Left hindlimb (tissue), 1 donor: ENCODE data around the gene ACTN2.

ENCODE experiments used
- DNase-seq: peaks from one replicate; pipeline ENCODE4 v3.0.0-alpha.2; 2018

Gene ACTN2

DNA sequence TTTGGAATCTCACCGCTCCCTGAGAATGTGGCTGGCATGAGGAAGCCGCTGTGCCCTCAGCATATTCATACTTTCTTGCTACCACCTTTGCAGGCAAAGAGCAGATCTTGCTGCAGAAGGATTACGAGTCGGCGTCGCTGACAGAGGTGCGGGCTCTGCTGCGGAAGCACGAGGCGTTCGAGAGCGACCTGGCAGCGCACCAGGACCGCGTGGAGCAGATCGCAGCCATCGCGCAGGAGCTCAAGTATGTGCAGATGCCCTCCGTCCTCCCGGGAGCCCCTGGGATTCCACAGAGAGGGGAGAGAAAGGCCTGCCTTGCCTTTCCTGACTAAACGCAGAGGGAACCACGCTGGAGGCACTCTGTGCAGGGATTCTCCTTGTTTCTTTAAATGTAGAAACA lies 58.2 kb downstream of the ACTN2 start:
- DNase-seq = no peak

DNA sequence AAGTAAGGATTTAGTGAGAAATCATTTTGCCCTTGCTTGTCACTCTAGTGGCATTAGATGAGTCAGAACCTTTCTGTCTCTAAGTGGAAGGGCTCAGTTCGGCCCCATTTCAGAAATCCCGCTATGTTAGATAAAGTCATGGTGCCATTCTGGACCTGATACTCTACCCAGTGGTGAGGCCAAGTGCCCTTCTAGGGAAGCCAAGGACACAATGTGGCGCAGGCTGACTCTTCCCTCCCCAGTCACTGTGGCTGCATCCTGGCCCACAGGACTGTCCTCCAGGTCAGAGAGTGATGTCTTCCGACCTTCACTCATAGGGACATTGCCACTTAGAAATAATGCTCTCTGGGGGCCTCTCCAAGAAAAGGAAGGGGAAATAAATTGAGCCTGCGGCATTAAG lies 60.5 kb downstream of the ACTN2 start:
- no peak for DNase-seq

DNA sequence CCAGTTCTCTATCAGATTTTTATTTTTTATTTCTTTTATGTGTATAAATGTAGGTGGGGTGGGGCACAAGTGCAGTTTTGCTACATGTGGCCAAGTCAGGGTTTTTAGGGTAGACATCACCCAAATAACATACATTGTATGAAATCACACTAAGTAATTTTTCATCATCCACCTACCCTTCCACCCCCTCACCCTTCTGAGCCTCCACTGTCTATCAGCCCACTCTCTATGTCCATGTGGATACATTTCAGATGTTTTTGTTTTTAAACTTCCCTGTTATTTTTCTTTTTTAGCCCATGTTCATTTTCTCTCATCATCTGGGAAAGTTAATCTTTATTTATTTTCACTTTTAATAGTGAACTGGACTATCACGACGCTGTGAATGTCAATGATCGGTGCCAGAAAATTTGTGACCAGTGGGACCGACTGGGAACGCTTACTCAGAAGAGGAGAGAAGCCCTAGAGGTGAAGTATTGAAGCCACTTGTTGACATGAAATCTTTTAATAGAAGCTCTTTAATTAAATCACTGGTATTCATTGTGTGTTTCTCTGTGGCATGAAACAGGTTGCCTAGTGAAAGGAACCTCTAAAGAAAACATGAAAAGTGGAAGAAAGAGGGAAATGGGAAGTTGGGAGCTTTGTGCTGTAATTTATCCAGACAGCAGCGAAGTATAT lies 61.1 kb downstream of the ACTN2 start:
- no peak for DNase-seq

- no peak for DNase-seq
Observed at GRCh38 chr1:236748268-236748870, 62.1 kb downstream of the ACTN2 start.

DNA sequence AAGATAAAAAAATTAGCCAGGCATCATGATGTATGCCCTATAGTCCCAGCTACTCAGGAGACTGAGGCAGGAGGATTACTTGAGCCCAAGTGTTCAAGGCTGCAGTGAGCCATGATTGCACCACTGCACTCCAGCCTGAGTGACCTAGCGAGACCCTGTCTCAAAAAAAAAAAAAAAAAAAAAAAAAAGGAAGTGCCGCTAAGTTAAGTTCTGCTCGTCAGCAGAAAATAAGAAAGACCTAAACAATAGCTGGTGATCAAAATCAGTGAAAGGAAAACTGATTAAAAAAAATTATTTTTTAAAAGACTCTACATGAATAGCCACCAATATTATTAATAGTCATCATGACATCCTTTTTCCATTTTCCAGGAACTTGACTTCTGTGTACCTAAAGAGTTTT lies 64.6 kb downstream of the ACTN2 start:
- no peak for DNase-seq

- no peak for DNase-seq
Observed at GRCh38 chr1:236751385-236751784, 65.1 kb downstream of the ACTN2 start.

DNA sequence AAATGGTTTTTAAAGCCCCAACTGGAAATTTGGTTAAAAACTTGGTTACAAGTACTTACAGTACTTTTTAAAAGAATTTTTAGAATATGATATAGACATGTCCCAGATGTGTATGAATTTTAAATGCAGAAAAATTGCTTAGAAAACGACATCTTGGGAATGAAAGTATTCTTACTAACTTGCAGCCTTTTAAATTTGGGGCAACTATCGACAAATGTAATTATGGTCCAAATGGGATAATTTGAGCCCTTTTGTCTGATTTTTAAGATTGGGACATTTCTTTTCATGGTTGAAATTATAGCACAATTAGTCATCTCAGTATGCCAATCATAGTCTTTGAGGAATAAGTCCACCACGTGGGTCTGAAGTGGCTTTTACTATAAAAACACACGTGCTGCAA lies 65.6 kb downstream of the ACTN2 start:
- no peak for DNase-seq

DNA sequence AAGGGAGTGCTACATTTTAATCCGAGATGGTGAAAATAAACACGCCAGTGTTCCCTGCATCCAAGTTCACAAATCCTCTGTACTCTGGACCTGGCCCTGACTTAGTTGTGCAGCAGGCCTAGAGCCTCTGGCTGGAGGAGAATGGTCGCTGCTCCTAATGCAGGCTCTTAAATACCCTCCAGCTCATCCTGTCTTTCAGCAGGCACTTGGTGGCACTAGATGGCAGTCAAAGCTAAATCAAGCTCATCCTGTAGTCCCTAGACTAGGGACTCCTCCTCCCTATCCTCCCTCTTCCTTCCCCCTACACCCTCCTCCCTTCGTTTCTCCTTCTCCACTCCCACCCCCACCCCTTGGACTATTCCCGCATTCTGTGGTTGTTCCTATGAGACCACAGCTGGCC lies 67.2 kb downstream of the ACTN2 start:
- DNase-seq = no peak

DNA sequence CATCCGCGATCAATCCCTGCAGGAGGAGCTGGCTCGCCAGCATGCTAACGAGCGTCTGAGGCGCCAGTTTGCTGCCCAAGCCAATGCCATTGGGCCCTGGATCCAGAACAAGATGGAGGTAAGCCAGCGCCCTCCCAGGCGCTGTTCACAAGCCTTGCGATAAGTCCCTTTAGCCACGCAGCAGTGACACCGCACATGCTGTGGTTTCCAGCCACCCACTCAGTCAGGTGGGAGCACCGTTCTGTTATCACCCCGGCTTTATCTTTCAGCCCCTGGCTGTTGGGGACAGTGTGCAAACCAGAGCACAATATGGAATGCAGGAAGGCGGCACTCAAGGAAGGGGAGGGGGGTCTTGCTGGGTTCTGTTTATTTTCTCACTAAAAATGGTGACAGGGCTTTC lies 67.7 kb downstream of the ACTN2 start:
- DNase-seq = no peak

GRCh38 chr1:236754525-236755210 lies 68.4 kb downstream of the ACTN2 start:
- no peak for DNase-seq

- no peak for DNase-seq
Observed at GRCh38 chr1:236757640-236758039, 71.3 kb downstream of the ACTN2 start.

GRCh38 chr1:236759252-236759859 lies 73.1 kb downstream of the ACTN2 start:
- no peak for DNase-seq

- DNase-seq = no peak
Observed at GRCh38 chr1:236760480-236760879, 74.2 kb downstream of the ACTN2 start.

DNA sequence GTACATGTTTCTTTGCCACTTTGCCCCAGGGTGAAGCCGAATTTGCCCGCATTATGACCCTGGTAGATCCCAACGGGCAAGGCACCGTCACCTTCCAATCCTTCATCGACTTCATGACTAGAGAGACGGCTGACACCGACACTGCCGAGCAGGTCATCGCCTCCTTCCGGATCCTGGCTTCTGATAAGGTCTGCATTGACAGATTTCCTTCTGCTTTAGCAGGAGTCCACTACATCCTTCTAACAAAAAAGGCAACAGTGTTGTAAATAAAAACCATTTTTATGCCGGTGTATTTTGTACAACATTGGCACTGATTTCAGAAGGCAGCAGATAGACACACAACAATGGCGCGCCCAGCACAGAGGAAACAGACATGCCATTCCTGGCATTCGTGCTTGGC lies 74.7 kb downstream of the ACTN2 start:
- no peak for DNase-seq

DNA sequence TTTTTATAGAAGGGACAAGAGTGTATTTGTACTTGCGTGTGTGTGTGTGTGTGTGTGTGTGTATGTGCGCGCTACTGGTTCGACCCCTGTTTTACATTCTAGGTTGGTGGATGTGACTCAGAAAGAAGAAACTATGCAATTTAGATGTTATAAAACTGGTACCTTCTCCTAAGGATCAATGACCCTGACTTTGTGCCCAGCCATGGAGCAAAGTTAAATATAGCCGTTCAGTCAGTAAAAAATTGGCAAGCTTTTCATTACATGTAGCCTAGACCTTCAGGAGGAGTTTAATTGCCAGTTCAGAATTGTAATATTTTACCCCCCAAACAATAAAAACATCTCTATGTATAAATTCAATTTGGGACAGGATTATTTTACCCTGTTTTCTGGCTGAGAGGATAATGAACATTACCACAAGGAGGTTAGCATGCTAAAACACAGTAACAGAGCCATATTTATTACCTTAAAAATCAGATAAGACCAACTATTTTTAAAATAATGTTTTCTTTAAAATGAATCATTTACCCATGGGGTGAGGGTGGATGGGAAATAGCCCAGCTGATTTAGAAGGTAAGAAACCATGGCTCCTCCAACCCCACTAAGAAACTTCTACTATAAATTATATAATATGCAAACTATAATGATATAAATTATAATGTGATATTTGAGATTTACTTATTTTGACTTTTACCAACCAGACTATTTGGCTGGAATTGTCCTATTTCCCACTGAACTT lies 75.3 kb downstream of the ACTN2 start:
- no peak for DNase-seq

DNA sequence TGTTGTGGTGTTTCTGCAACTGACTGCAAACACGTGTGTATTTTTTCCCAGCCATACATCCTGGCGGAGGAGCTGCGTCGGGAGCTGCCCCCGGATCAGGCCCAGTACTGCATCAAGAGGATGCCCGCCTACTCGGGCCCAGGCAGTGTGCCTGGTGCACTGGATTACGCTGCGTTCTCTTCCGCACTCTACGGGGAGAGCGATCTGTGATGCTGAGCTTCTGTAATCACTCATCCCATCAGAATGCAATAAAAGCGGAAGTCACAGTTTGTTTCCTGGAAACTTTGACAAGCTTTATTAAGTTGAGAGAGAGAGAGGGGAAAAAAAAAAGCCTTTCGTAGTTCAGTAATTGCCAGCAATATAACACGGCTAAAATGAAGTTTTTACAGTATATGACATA lies 76.1 kb downstream of the ACTN2 start:
- no peak for DNase-seq

DNA sequence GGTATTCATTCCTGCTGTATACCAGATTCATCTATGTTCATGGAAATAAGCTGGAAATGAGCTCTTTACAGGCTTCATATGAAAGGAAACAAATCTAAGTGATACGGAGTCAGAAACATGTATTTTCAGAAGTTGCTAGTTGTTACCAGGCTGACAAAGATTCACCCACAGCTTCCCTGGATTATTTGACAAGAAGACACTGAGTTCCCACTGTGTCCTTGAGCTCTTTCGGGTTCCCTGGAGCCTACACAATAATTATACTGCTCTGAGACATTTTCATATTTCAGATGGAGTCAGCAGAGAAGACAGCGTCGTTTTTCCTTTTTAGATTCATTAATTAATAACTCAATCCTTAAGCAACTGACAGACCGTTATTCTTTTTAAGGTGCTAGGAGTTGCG lies 79.5 kb downstream of the ACTN2 start:
- DNase-seq = no peak

DNA sequence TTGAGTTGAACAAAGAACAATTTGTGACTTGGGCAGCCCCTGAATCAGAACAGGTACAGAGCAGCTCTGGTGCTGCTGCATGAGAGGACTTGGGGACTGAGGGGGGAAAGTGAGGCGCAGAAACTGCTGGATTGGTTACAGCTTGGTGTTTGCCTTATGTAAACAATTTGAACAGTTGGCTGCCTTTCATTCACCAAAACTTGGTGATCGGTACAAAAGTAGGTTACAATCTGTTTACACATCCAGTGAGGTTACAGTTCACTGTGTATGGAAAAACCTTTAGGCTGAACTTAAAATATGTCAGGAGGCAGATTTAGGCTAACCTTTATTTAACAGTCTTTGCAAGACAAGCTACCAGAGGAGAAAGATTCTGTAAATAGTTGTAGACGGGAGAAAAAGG lies 80.2 kb downstream of the ACTN2 start:
- DNase-seq = no peak

GRCh38 chr1:236767276-236767675 lies 81.0 kb downstream of the ACTN2 start:
- DNase-seq = no peak

DNA sequence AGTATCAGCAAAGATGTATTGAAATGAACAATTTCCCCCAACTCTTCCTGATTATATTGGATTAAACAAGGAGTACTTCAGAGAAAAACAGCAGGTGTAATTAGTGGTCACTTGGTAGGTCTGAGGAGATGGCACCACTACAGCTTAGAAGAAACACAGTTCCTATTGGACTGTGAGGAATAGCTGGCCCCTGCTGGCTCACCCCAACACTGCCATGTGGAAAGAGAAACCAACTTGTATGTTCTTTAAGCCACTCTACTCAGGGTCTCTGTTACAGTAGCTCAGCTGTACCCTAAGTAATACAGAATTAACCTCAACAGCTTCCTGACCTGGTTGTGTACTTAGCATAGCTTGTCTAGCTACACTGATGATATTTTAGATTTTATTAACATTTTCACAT lies 82.3 kb downstream of the ACTN2 start:
- no peak for DNase-seq

- DNase-seq = no peak
Observed at GRCh38 chr1:236773919-236774318, 87.6 kb downstream of the ACTN2 start.

- DNase-seq = no peak
Observed at GRCh38 chr1:236774926-236775325, 88.6 kb downstream of the ACTN2 start.

- DNase-seq = no peak
Observed at GRCh38 chr1:236779312-236779711, 93.0 kb downstream of the ACTN2 start.
